ENCODE measurements around the gene TBC1D1. TPM values are rescaled to one million over a fixed set of nuclear protein-coding genes. Genes with fewer than 3 reads are reported as not detected.

The TBC1D1 gene
- total RNA-seq, 1 experiment from 2014 or later: 106 TPM

DNA sequence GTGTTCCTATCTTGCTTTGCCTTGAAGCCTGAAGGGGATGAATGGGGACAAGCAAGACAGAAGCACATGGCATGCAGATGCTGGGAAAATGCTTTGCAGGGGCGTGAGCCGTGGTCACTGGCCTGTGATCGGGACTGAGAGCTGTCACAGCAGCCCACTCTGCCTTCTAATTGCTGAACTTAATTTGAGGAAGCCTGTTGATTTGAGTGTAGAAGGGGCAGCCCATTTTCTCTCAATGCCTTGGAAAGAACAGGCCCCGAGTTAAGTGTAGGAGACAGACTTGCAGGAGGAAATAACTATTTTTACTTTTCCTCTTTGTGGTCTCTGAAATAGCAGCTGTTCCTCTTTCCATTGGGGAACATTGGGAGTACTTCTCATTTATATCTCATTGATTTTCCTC lies 26.1 kb upstream of the TBC1D1 start:
- H3K4me1 ChIP-seq (replicated peaks; ENCODE audit: insufficient read depth): no peaks in the 10 kb centered on the region
- TF ChIP-seq, protein P1, sequence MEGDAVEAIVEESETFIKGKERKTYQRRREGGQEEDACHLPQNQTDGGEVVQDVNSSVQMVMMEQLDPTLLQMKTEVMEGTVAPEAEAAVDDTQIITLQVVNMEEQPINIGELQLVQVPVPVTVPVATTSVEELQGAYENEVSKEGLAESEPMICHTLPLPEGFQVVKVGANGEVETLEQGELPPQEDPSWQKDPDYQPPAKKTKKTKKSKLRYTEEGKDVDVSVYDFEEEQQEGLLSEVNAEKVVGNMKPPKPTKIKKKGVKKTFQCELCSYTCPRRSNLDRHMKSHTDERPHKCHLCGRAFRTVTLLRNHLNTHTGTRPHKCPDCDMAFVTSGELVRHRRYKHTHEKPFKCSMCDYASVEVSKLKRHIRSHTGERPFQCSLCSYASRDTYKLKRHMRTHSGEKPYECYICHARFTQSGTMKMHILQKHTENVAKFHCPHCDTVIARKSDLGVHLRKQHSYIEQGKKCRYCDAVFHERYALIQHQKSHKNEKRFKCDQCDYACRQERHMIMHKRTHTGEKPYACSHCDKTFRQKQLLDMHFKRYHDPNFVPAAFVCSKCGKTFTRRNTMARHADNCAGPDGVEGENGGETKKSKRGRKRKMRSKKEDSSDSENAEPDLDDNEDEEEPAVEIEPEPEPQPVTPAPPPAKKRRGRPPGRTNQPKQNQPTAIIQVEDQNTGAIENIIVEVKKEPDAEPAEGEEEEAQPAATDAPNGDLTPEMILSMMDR (conservative IDR thresholded peaks at IDR 0.05): no peak
- no peak for TF ChIP-seq EZH2 (IDR thresholded peaks at IDR 0.05; ENCODE audit: low read depth)
- CTCF ChIA-PET: no interaction called here
- no peaks in the 10 kb centered on the region for H3K36me3 ChIP-seq (ENCODE audit: low read depth)
- intact Hi-C loops (cut with micrococcal nuclease; ENCODE audit: unreplicated experiment): no loop called here
- POLR2A ChIA-PET (ENCODE audit: unreplicated experiment): no interaction called here
- H3K9me2 ChIP-seq (ENCODE audit: insufficient read depth): no peaks in the 10 kb centered on the region
- no peak overlapping the region for H2AFZ ChIP-seq
- H3K27me3 ChIP-seq (ENCODE audit: insufficient read depth, low read depth): no peaks in the 10 kb centered on the region
- H3K9me3 ChIP-seq (ENCODE audit: insufficient read depth, low read depth): no peaks in the 10 kb centered on the region
- no peak for DNase-seq
- no peaks in the 10 kb centered on the region; the same call in 1 of the 2 replicates for H3F3A ChIP-seq (ENCODE audit: insufficient read depth, low read depth)
- no peak overlapping the region for H3K4me3 ChIP-seq
- no peaks in the 10 kb centered on the region for H3K79me2 ChIP-seq (ENCODE audit: low read depth)
- H3K27ac ChIP-seq: no peak overlapping the region
- BruUV-seq (replicated peaks): no TSS peak
- no peaks in the 10 kb centered on the region for H4K20me1 ChIP-seq (ENCODE audit: insufficient read depth)
- no peak overlapping the region for H3K4me2 ChIP-seq

DNA sequence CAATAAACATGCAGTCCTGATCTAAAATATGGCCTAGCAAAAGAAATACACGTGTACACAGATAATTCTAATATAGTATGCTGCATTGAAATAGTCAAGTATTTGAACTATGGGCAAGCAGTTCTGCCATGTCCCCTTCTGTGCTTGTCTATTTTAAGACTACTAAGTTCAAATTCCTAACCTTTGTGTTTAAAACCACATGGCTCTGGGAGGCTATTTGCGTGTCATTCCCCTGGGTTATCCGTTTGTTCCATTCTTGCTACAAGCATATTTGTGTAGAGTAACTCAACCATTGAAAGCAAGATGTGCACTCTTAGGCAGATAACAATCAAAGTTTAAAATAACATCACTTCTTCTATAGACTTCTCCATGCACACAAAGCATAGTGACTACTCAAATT lies 25.4 kb upstream of the TBC1D1 start:
- H3K4me2 ChIP-seq: no peak overlapping the region
- TF ChIP-seq EZH2 (IDR thresholded peaks at IDR 0.05; ENCODE audit: low read depth): no peak
- TF ChIP-seq, protein P1 (conservative IDR thresholded peaks at IDR 0.05): no peak
- H3K27me3 ChIP-seq (ENCODE audit: insufficient read depth, low read depth): no peaks in the 10 kb centered on the region
- no peak overlapping the region for H3K27ac ChIP-seq
- H3K4me3 ChIP-seq: no peak overlapping the region
- H3K9me3 ChIP-seq (ENCODE audit: insufficient read depth, low read depth): no peaks in the 10 kb centered on the region
- no peaks in the 10 kb centered on the region for H4K20me1 ChIP-seq (ENCODE audit: insufficient read depth)
- ChIA-PET CTCF (no interaction called here), POLR2A (ENCODE audit: unreplicated experiment) (no interaction called here)
- H3K79me2 ChIP-seq (ENCODE audit: low read depth): no peaks in the 10 kb centered on the region
- H3F3A ChIP-seq (ENCODE audit: insufficient read depth, low read depth): no peaks in the 10 kb centered on the region; the same call in 1 of the 2 replicates
- no peak overlapping the region for H2AFZ ChIP-seq
- H3K9me2 ChIP-seq (ENCODE audit: insufficient read depth): no peaks in the 10 kb centered on the region
- H3K36me3 ChIP-seq (ENCODE audit: low read depth): no peaks in the 10 kb centered on the region
- intact Hi-C loops (cut with micrococcal nuclease; ENCODE audit: unreplicated experiment): no loop called here
- H3K4me1 ChIP-seq (replicated peaks; ENCODE audit: insufficient read depth): no peaks in the 10 kb centered on the region
- DNase-seq: no peak
- no TSS peak for BruUV-seq (replicated peaks)

DNA sequence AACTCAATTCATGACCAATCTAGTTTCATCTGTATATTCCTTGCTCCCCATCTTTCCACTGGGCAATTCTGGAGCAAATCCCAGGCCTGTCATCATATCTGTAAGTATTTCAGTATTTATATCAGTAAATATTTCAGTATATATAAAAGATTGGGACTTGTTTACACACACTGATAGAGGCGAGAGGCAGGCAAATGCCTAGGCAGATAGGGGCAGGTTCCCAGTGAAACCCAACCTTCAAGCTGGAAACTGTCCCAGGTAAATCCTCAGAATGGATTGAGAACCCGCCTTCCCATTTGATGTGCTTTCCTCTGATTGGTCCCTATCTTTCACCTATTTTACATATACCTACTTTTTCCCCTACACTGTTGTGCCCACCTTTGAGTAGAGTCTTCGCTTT lies 23.8 kb upstream of the TBC1D1 start:
- Histone ChIP-seq H3K4me3 (no peak overlapping the region), H3F3A (ENCODE audit: insufficient read depth, low read depth) (no peaks in the 10 kb centered on the region), H3K27ac (no peak overlapping the region), H3K9me3 (ENCODE audit: insufficient read depth, low read depth) (no peaks in the 10 kb centered on the region), H3K36me3 (ENCODE audit: low read depth) (no peaks in the 10 kb centered on the region), H3K9me2 (ENCODE audit: insufficient read depth) (no peaks in the 10 kb centered on the region), H3K27me3 (ENCODE audit: insufficient read depth, low read depth) (no peaks in the 10 kb centered on the region), H2AFZ (no peak overlapping the region), H4K20me1 (ENCODE audit: insufficient read depth) (no peaks in the 10 kb centered on the region), H3K79me2 (ENCODE audit: low read depth) (no peaks in the 10 kb centered on the region), H3K4me2 (no peak overlapping the region), H3K4me1 (replicated peaks; ENCODE audit: insufficient read depth) (no peaks in the 10 kb centered on the region)
- BruUV-seq (replicated peaks): no TSS peak
- intact Hi-C loops (cut with micrococcal nuclease; ENCODE audit: unreplicated experiment): no loop called here
- ChIA-PET CTCF (no interaction called here), POLR2A (ENCODE audit: unreplicated experiment) (no interaction called here)
- TF ChIP-seq, protein P1 (conservative IDR thresholded peaks at IDR 0.05): no peak
- TF ChIP-seq EZH2 (IDR thresholded peaks at IDR 0.05; ENCODE audit: low read depth): no peak
- DNase-seq: no peak

Measured in PC-9 (cell line).